ENCODE results near the gene MOCS3. TPM values are rescaled to one million over a fixed set of nuclear protein-coding genes. Genes with fewer than 3 reads are reported as not detected.
A peak's percentile ranks its signal among the peaks of the same experiment; 100 is the strongest.

The MOCS3 gene
- total RNA-seq, 4 donors from 2014 or later: 4.2 to 5.7 (median 5.6) TPM

DNA sequence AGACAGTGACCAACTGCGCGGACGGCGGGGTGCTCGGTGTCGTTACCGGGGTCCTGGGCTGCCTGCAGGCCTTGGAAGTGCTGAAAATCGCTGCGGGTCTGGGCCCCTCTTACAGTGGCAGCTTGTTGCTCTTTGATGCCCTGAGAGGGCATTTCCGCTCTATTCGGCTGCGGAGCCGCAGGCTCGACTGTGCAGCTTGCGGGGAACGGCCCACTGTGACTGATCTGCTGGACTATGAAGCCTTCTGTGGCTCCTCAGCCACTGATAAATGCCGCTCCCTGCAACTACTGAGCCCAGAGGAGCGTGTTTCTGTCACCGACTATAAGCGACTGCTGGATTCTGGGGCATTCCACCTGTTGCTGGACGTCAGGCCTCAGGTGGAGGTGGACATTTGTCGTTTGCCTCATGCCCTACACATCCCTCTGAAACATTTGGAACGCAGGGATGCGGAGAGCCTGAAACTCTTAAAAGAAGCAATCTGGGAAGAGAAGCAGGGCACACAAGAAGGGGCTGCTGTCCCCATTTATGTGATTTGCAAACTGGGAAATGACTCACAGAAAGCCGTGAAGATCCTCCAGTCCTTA lies 1.0 kb downstream of the MOCS3 start:
- no peak overlapping the region for H3K27ac ChIP-seq
- peaks cover 0 to 23% (median 0%) of the 10 kb centered on the region in 3 donors for H3K36me3 ChIP-seq
- peaks cover 2 to 56% (median 21%) of the 10 kb centered on the region in 4 donors for H3K4me1 ChIP-seq
- peak overlapping the region; percentile 89 to 98 (median 93) for H3K4me3 ChIP-seq
- DNase-seq (ENCODE audit: low spot score in 2 of 2): no peak
- 64 to 72% methylated on average over 20 to 25 of the region's 25 CpGs for WGBS, 2 donors
- no peaks in the 10 kb centered on the region for H3K27me3 ChIP-seq
- no peak for TF ChIP-seq EP300 (IDR thresholded peaks at IDR 0.05)
- TF ChIP-seq POLR2A (IDR thresholded peaks at IDR 0.05): no peak
- TF ChIP-seq, protein P1, sequence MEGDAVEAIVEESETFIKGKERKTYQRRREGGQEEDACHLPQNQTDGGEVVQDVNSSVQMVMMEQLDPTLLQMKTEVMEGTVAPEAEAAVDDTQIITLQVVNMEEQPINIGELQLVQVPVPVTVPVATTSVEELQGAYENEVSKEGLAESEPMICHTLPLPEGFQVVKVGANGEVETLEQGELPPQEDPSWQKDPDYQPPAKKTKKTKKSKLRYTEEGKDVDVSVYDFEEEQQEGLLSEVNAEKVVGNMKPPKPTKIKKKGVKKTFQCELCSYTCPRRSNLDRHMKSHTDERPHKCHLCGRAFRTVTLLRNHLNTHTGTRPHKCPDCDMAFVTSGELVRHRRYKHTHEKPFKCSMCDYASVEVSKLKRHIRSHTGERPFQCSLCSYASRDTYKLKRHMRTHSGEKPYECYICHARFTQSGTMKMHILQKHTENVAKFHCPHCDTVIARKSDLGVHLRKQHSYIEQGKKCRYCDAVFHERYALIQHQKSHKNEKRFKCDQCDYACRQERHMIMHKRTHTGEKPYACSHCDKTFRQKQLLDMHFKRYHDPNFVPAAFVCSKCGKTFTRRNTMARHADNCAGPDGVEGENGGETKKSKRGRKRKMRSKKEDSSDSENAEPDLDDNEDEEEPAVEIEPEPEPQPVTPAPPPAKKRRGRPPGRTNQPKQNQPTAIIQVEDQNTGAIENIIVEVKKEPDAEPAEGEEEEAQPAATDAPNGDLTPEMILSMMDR (IDR thresholded peaks at IDR 0.05): no peak
- H3K9me3 ChIP-seq: no peaks in the 10 kb centered on the region

DNA sequence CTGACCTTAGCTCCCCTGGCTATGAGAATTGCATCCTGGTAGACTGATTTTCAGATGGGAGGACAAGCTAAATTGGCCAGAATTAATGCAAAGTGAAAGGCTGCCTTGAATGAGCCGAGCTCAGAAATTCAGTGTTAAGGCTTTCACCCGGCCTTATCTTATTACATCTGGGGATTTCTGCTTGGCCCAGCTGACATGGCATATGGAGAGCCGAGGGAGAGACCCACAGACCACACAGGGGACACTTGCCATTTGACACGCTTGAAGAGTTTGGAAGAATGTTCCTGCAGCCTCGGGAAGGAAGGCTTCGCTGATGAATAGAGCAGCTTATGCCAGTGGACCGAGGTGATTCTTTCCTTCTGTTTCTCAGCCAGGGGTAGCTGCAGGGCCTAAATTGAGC lies 9.0 kb downstream of the MOCS3 start:
- no peak for TF ChIP-seq POLR2A (IDR thresholded peaks at IDR 0.05)
- TF ChIP-seq, protein P1 (IDR thresholded peaks at IDR 0.05): no peak
- TF ChIP-seq EP300 (IDR thresholded peaks at IDR 0.05): no peak
- WGBS, 2 donors: 26 to 35% methylated on average over 7 of the region's 7 CpGs
- no peak overlapping the region for H3K4me3 ChIP-seq
- no peak for DNase-seq (ENCODE audit: low spot score in 2 of 2)
- peaks cover 0 to 5% (median 0%) of the 10 kb centered on the region in 3 donors for H3K36me3 ChIP-seq
- no peaks in the 10 kb centered on the region for H3K9me3 ChIP-seq
- H3K27me3 ChIP-seq: no peaks in the 10 kb centered on the region
- no peak overlapping the region for H3K27ac ChIP-seq
- H3K4me1 ChIP-seq: no peaks in the 10 kb centered on the region

- Histone ChIP-seq H3K27me3 (no peaks in the 10 kb centered on the region), H3K4me1 (no peaks in the 10 kb centered on the region), H3K36me3 (no peaks in the 10 kb centered on the region), H3K9me3 (no peaks in the 10 kb centered on the region), H3K27ac (no peak overlapping the region), H3K4me3 (no peak overlapping the region)
- no peak for TF ChIP-seq POLR2A (IDR thresholded peaks at IDR 0.05)
- TF ChIP-seq EP300 (IDR thresholded peaks at IDR 0.05): no peak
- TF ChIP-seq, protein P1 (IDR thresholded peaks at IDR 0.05): no peak
- 74 to 79% methylated on average over 9 of the region's 9 CpGs for WGBS, 2 donors
- DNase-seq (ENCODE audit: low spot score in 2 of 2): no peak
Observed at GRCh38 chr20:50968289-50968688, 9.7 kb downstream of the MOCS3 start.

DNA sequence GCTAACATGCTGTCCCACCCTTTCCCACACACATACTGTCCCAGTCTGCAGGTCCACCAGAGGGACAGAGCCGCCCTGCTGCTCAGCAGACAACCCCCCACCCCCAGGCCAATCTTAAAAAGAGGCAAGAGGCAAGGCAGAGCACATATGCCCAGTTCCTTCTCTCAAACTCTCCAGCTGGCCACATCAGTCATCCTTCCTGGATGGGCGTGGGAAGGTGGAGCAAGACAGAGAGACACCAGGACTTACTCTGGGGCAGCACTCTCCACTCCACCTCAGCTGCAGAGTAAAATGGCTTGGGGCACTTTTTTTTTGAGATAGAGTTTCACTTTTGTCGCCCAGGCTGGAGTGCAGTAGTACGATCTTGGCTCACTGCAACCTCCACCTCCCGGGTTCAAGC lies 10.8 kb downstream of the MOCS3 start:
- H3K27ac ChIP-seq: no peak overlapping the region
- 76 to 84% methylated on average over 5 of the region's 5 CpGs for WGBS, 2 donors
- H3K4me1 ChIP-seq: no peaks in the 10 kb centered on the region
- H3K4me3 ChIP-seq: no peak overlapping the region
- DNase-seq (ENCODE audit: low spot score in 2 of 2): no peak
- H3K27me3 ChIP-seq: no peaks in the 10 kb centered on the region
- TF ChIP-seq POLR2A (IDR thresholded peaks at IDR 0.05): no peak
- no peaks in the 10 kb centered on the region for H3K9me3 ChIP-seq
- no peaks in the 10 kb centered on the region for H3K36me3 ChIP-seq

DNA sequence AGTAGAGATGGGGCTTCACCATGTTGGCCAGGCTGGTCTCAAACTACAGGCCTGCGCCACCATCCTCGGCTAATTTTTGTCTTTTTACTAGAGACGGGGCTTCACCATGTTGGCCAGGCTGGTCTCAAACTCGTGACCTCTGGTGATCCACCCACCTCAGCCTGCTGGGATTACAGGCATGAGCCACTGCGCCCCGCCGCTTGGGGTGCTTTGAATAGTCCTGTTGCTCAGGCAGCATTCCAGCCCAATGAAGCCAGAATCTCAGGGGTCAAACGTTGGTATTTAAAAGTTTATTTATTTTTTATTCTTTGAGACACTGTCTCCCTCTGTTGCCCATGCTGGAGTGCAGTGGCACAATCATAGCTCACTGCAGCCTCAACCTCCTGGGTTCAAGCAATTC lies 11.3 kb downstream of the MOCS3 start:
- TF ChIP-seq, protein P1 (IDR thresholded peaks at IDR 0.05): no peak
- DNase-seq (ENCODE audit: low spot score in 2 of 2): no peak

More for the DNA sequence above, 11.3 kb downstream of the MOCS3 start:
- H3K27me3 ChIP-seq: no peaks in the 10 kb centered on the region
- no peaks in the 10 kb centered on the region for H3K4me1 ChIP-seq
- H3K36me3 ChIP-seq: no peaks in the 10 kb centered on the region
- WGBS, 2 donors: 54 to 62% methylated on average over 8 of the region's 8 CpGs
- H3K4me3 ChIP-seq: no peak overlapping the region
- H3K9me3 ChIP-seq: no peaks in the 10 kb centered on the region
- H3K27ac ChIP-seq: no peak overlapping the region
